Brain microvascular endothelial cell (primary cell): ENCODE measurements around the gene RPAP3.

Experiments
- DNase-seq: peaks from one replicate; pipeline ENCODE4 v3.0.0-alpha.2; 2020
- H3K27ac ChIP-seq: fragments of 250-450 bp; sonication (Bioruptor Pico); 2 replicates; pipeline ENCODE4 v1.5.1; 2020; ENCODE audit warnings: mild to moderate bottlenecking, moderate library complexity
- H3K27me3 ChIP-seq: fragments of 250-450 bp; sonication (Bioruptor Pico); replicated peaks from 2 replicates; pipeline ENCODE4 v1.5.1; 2020; ENCODE audit warnings: mild to moderate bottlenecking
- H3K36me3 ChIP-seq: fragments of 250-450 bp; sonication (Bioruptor Pico); replicated peaks from 2 replicates; pipeline ENCODE4 v1.5.1; 2020; ENCODE audit warnings: mild to moderate bottlenecking
- H3K4me3 ChIP-seq: 2 replicates; pipeline ENCODE4 v1.5.1; 2011; ENCODE audit warnings: low read depth, mild to moderate bottlenecking, control low read depth, low read length, moderate library complexity
- CTCF ChIP-seq: IDR thresholded peaks from 2 replicates; pipeline ENCODE4 v1.5.1; 2011; ENCODE audit warnings: low read depth, mild to moderate bottlenecking, moderate library complexity, low read length, control low read depth, inconsistent platforms; ENCODE audit errors: missing control alignments
- in situ Hi-C: cut with HindIII; loops from 2 replicates; pipeline ENCODE4 v1.10.0; 2017; ENCODE audit warnings: low sequenced_read_pairs, low pct_ligation_motif_present

Gene RPAP3

DNA sequence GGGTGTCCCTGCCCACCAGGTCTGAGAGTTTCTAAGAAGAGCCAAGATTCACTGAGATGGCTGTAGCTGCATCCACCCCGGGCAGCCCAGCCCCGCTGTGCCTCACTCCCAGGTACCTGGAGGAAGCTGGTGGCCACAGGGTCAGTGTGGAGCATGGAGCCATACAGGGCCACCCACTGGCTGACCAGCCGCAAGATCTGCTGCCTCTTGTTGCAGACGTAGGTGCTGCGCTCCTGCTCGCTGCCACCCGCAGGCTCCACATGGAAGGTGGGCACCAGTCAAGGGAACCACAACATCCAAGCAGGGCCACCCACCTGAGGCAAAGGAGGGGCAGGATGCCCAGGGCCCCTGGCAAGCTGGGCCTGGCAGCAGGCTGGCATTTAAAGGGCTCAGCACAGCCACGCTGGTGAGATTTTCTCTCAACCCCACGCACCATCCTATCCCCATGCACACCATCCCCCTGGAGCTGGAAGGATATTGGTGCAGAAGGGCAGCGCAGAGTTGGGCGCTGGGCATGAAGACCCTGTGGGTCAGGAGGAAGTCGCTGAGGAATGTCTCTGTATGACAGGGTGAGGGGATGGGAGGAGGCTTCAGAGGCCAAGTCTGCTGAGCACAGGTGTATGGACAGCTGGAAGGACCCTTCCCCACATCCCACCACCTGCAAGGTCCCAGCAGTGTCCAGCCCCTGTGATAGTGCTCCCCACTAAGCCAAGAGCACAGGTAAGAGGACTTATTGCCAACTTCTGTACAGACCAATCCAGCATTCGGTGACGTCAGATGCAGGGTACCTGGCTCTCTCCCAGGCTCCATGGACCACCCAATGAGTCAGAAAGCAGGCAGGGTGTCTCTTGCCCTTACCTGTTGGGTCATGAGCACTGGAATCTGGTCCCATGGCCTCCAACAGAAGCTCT, 42.0 kb upstream of the RPAP3 start:
- no peaks in the 10 kb centered on the region for H3K36me3 ChIP-seq
- peaks cover 8% of the 10 kb centered on the region for H3K27me3 ChIP-seq
- no peak overlapping the region for H3K4me3 ChIP-seq
- no peak for TF ChIP-seq CTCF
- H3K27ac ChIP-seq: no peak overlapping the region
- in situ Hi-C loops: no loop called here
- DNase-seq: no peak

DNA sequence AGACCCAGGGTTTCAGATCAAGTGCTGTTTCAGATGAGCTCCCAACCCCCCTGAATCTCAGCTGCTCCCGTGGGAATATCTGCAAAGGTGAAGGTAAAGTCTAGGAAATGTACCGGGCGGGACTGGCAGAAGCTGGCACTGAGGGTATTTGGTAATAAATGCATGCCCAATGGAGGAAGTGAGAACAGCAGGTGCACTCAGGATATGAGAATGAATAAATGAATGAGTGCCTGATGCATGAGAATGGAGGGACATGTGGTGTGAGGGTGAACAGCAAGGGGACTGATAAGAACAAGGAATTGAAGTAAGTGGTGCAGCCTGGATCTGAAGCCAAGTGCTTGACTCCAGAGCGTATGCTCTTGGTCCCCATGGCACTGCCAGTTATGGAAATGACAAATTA, 41.3 kb upstream of the RPAP3 start:
- H3K27me3 ChIP-seq: peaks cover 8% of the 10 kb centered on the region
- DNase-seq: no peak
- no peaks in the 10 kb centered on the region for H3K36me3 ChIP-seq
- TF ChIP-seq CTCF: no peak
- H3K27ac ChIP-seq: no peak overlapping the region
- in situ Hi-C loops: no loop called here
- H3K4me3 ChIP-seq: no peak overlapping the region

DNA sequence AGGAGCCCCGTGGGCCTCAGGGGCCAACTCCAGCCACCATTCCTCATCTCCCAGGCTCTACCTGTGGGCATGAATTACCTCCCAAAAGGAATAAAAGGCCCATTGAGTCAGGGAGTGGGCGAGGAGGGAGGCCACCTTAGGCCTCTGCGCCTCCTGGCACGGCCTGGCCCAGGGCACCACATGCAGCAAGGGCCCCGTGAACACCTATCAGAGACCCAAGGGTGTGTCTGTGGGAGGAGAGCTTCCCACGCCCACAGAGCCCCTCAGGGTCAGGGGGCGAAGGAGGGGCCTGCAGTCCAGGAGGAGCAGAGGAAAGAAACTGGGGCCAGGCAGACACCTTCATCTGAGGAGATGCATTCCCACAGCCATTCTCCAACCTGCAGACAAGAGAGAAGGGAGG, 40.7 kb upstream of the RPAP3 start:
- no peak for DNase-seq
- no peak overlapping the region for H3K27ac ChIP-seq
- in situ Hi-C loops: no loop called here
- no peaks in the 10 kb centered on the region for H3K36me3 ChIP-seq
- TF ChIP-seq CTCF: no peak
- H3K4me3 ChIP-seq: no peak overlapping the region
- peaks cover 8% of the 10 kb centered on the region for H3K27me3 ChIP-seq

GRCh38 chr12:47746073-47746472, 40.2 kb upstream of the RPAP3 start:
- no peak for DNase-seq
- Histone ChIP-seq H3K4me3 (no peak overlapping the region), H3K27me3 (peaks cover 8% of the 10 kb centered on the region), H3K27ac (no peak overlapping the region), H3K36me3 (no peaks in the 10 kb centered on the region)
- in situ Hi-C loops: no loop called here
- no peak for TF ChIP-seq CTCF

DNA sequence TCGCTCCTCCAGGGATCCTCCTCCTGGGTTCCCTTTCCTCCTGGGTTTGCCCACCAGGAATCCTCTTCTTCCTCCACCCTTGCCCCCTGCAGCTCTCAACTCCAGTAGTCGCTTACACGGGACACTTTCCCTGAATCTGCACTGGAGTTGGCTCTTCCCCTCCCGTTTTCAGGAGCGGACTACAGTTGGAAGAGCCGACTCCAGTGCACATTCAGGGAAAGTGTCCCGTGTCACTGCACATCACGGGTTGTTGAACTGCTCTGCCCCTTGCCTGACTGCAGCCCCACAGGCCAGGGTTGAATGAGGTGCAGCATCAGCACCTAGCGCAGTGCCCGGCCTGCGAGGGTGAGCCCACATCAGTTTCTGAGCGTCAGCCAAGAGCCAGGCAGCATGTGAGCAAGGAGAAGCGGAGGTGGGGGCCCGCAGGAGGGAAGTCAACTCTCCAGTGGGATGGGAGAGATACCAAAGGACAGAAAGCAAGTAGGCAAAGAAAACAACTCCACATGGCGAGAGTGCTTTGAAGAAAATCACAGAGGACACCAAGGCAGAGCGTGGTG, 39.7 kb upstream of the RPAP3 start:
- Histone ChIP-seq H3K27me3 (peaks cover 8% of the 10 kb centered on the region), H3K27ac (no peak overlapping the region), H3K36me3 (no peaks in the 10 kb centered on the region), H3K4me3 (no peak overlapping the region)
- TF ChIP-seq CTCF: no peak
- in situ Hi-C loops: no loop called here
- no peak for DNase-seq
